GM12878 (cell line): ENCODE results near the gene FOXA1. TPM values are rescaled to one million over a fixed set of nuclear protein-coding genes. Genes with fewer than 3 reads are reported as not detected.

Source experiments
- ATAC-seq: fragments of 200-7000 bp; cut with Tn5 transposase; 3 replicates; pipeline ENCODE4 v1.9.1; 2020; ENCODE audit warnings: mild to moderate bottlenecking, moderate library complexity
- BruUV-seq: library from RNA; stranded (reverse); fragments of 400-500 nt; replicated peaks from 2 replicates; lab custom pipeline; 2021; lab: Mats Ljungman, UMichigan
- CTCF ChIA-PET: fragments of 300-600 bp; sonication (Branson Sonifier 250); formaldehyde crosslinking; extraction: SDS; loops from one replicate; lab custom pipeline; 2021; ENCODE audit warnings: inconsistent platforms; lab: Yijun Ruan, JAX
- POLR2A ChIA-PET: fragments of 350-600 bp; formaldehyde crosslinking; extraction: SDS; loops from one replicate; lab custom pipeline; 2021; ENCODE audit warnings: inconsistent platforms; lab: Charles Lee
- RAD21 ChIA-PET: fragments of 300-600 bp; sonication (Branson Sonifier 250); formaldehyde crosslinking; loops from one replicate; lab custom pipeline; 2023; ENCODE audit warnings: antibody characterized with exemption; ENCODE audit not compliant: unreplicated experiment; lab: Charles Lee
- SMC1A ChIA-PET: fragments of 300-600 bp; sonication (Branson Sonifier 250); formaldehyde crosslinking; loops from one replicate; lab custom pipeline; 2023; ENCODE audit not compliant: unreplicated experiment, uncharacterized antibody; lab: Charles Lee
- DNase-seq: peaks from one replicate; pipeline ENCODE4 v3.0.0-alpha.2; 2011; ENCODE audit warnings: low read depth, low spot score
- FAIRE-seq: peaks from 3 replicates; lab custom pipeline; 2011; peaks lifted over from hg19 to GRCh38; lab: Jason Lieb, UNC
- H2AFZ ChIP-seq: 2 replicates; pipeline ENCODE4 v1.6.0; 2011; ENCODE audit warnings: low read depth, low read length, control low read depth; ENCODE audit not compliant: control insufficient read depth
- H3K27ac ChIP-seq: 2 replicates; pipeline ENCODE4 v1.5.1; 2011; ENCODE audit warnings: control low read depth; ENCODE audit not compliant: control insufficient read depth, insufficient read depth
- H3K27me3 ChIP-seq, 2 experiments: replicated peaks in 1 of 2; 2 replicates each; pipeline versions ENCODE4 v1.6.0 to v1.6.1; 2011; ENCODE audit warnings: low read length in 1 of 2; ENCODE audit not compliant: control insufficient read depth in 2 of 2, insufficient read depth in 2 of 2
- H3K36me3 ChIP-seq, 2 experiments: 2 replicates each; pipeline ENCODE4 v1.5.1; 2011; ENCODE audit warnings: low read length in 1 of 2; ENCODE audit not compliant: control insufficient read depth in 2 of 2, insufficient read depth in 2 of 2
- H3K4me1 ChIP-seq: 2 replicates; pipeline ENCODE4 v1.6.1; 2011; ENCODE audit warnings: mild to moderate bottlenecking, low read length, moderate library complexity, mixed read lengths; ENCODE audit not compliant: control insufficient read depth, insufficient read depth
- H3K4me2 ChIP-seq: 2 replicates; pipeline ENCODE4 v1.6.0; 2011; ENCODE audit warnings: control low read depth; ENCODE audit not compliant: control insufficient read depth, insufficient read depth
- H3K4me3 ChIP-seq: fragments of 200-600 bp; sonication (generic); 2 replicates; pipeline ENCODE4 v1.5.1; 2016
- H3K79me2 ChIP-seq: 2 replicates; pipeline ENCODE4 v1.6.0; 2011; ENCODE audit warnings: low read length; ENCODE audit not compliant: control insufficient read depth, insufficient read depth
- H3K9ac ChIP-seq: 2 replicates; pipeline ENCODE4 v1.8.0; 2011; ENCODE audit warnings: low read length, control low read depth, mixed read lengths; ENCODE audit not compliant: control insufficient read depth, insufficient read depth
- H3K9me3 ChIP-seq: replicated peaks from 3 replicates; pipeline ENCODE4 v1.5.1; 2011; ENCODE audit warnings: mild to moderate bottlenecking, low read length; ENCODE audit not compliant: control insufficient read depth, insufficient read depth
- H4K20me1 ChIP-seq: 2 replicates; pipeline ENCODE4 v1.6.0; 2011; ENCODE audit not compliant: control insufficient read depth, insufficient read depth
- EGR1 ChIP-seq, 2 experiments: IDR thresholded peaks; 1 replicate in 1 of 2; 2 replicates in 1 of 2; pipeline ENCODE4 v1.6.1; 2011 to 2012; ENCODE audit warnings: low read depth in 2 of 2, low read length in 2 of 2, borderline replicate concordance in 1 of 2, mild to moderate bottlenecking in 1 of 2, moderate library complexity in 1 of 2
- ESRRA ChIP-seq: IDR thresholded peaks from 2 replicates; pipeline ENCODE4 v1.6.1; 2012; ENCODE audit warnings: mild to moderate bottlenecking, low read length, improper control_type of control experiment
- IRF4 ChIP-seq: IDR thresholded peaks from 2 replicates; pipeline ENCODE4 v1.6.1; 2011; ENCODE audit warnings: low read depth, low read length
- in situ Hi-C: fragments of 300-500 bp; cut with MboI; formaldehyde crosslinking; loops from 9 replicates; pipeline ENCODE4 v1.14.3; 2018; ENCODE audit warnings: mixed read lengths
- intact Hi-C: fragments of 100-400 bp; cut with micrococcal nuclease; formaldehyde crosslinking; loops from one replicate; pipeline ENCODE4 v1.14.2; 2022; ENCODE audit not compliant: unreplicated experiment
- polyA plus RNA-seq, 11 experiments: library from polyadenylated mRNA; depleted of rRNA in 4 of 11; unstranded in 6 of 11; stranded (reverse) in 5 of 11; fragments of >200 nt; fragmentation: Nextera tagmentation in 4 of 11; fragmentation: Illumina TruSeq in 1 of 11; extraction: Ambion mirVana in 4 of 11; extraction: Trizol in 1 of 11; gene quantifications; 1 replicate in 1 of 11; 2 replicates in 10 of 11; pipeline versions ENCODE4 v1.2.1 to v1.2.3, GENCODE V29; 2011 to 2016; ENCODE audit warnings: inconsistent platforms in 2 of 11, missing spikeins in 2 of 11, low read depth in 1 of 11
- total RNA-seq, 4 experiments: library from RNA; depleted of rRNA in 3 of 4; stranded (reverse); fragments of >200 nt in 3 of 4; fragmentation: Illumina TruSeq in 1 of 4; extraction: Trizol in 1 of 4; gene quantifications; 2 replicates each; pipeline versions ENCODE4 v1.2.1 to v1.2.3, GENCODE V29; 2013 to 2021
- TF ChIP-seq, protein P1 (sequence below): fragments of 450-650 bp; formaldehyde crosslinking; IDR thresholded peaks from 2 replicates; pipeline ENCODE4 v1.5.0; 2022; ENCODE audit warnings: mild to moderate bottlenecking, missing genetic modification characterization
- TF ChIP-seq, protein P2 (sequence below): IDR thresholded peaks from 2 replicates; pipeline ENCODE4 v1.6.1; 2012; ENCODE audit warnings: low read depth, low read length, improper control_type of control experiment

FOXA1 gene
- total and polyA plus RNA-seq, 10 of the 15 experiments (the other 5 are each of a cell fraction or from before 2014, with no cell fraction given), result 0.03 to 0.18 (median 0.06) TPM; not detected in 7

DNA sequence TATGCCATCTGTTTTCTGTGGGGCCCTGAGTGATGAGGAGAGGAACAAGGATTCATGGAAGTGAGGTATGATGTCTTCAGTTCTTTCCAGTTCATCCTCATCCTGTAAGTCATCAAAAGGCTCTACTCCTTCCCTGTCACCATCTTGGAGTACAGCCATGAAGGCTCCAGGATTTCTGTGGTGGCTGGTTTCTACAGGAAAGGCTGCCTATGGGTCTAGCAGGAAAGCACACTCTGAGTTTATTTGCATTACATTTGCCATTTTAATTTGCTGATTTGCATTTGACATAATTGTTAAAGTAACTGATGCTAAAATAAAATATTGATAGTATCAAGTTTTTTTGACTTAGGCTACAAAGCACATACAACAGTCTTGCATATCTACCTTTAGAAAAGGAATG lies 11.6 kb upstream of the FOXA1 start:
- H3K4me1 ChIP-seq, result no peaks in the 10 kb centered on the region
- SMC1A ChIA-PET, result no interaction called here
- H3K9ac ChIP-seq, result no peak overlapping the region
- H3K27me3 ChIP-seq, result no peaks in the 10 kb centered on the region
- RAD21 ChIA-PET, result no interaction called here
- no peak overlapping the region for H3K4me2 ChIP-seq
- no peaks in the 10 kb centered on the region for H3K79me2 ChIP-seq
- intact Hi-C loops (no loop called here), in situ Hi-C loops (no loop called here)
- no peak overlapping the region for H3K27ac ChIP-seq
- no peaks in the 10 kb centered on the region; the same call in 2 of the 3 replicates for H3K9me3 ChIP-seq
- CTCF ChIA-PET, result no interaction called here
- no peaks in the 10 kb centered on the region for H3K36me3 ChIP-seq
- H3K4me3 ChIP-seq, result no peak overlapping the region
- TF ChIP-seq IRF4, result no peak
- TF ChIP-seq EGR1 (IDR thresholded peaks at IDR 0.05; ENCODE audit: borderline replicate concordance in 1 of 2, low read depth in 2 of 2, low read length in 2 of 2), result no peak
- TF ChIP-seq, protein P1, sequence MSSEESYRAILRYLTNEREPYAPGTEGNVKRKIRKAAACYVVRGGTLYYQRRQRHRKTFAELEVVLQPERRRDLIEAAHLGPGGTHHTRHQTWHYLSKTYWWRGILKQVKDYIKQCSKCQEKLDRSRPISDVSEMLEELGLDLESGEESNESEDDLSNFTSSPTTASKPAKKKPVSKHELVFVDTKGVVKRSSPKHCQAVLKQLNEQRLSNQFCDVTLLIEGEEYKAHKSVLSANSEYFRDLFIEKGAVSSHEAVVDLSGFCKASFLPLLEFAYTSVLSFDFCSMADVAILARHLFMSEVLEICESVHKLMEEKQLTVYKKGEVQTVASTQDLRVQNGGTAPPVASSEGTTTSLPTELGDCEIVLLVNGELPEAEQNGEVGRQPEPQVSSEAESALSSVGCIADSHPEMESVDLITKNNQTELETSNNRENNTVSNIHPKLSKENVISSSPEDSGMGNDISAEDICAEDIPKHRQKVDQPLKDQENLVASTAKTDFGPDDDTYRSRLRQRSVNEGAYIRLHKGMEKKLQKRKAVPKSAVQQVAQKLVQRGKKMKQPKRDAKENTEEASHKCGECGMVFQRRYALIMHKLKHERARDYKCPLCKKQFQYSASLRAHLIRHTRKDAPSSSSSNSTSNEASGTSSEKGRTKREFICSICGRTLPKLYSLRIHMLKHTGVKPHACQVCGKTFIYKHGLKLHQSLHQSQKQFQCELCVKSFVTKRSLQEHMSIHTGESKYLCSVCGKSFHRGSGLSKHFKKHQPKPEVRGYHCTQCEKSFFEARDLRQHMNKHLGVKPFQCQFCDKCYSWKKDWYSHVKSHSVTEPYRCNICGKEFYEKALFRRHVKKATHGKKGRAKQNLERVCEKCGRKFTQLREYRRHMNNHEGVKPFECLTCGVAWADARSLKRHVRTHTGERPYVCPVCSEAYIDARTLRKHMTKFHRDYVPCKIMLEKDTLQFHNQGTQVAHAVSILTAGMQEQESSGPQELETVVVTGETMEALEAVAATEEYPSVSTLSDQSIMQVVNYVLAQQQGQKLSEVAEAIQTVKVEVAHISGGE (CRISPR knock-in tag), result no peak
- TF ChIP-seq, protein P2, sequence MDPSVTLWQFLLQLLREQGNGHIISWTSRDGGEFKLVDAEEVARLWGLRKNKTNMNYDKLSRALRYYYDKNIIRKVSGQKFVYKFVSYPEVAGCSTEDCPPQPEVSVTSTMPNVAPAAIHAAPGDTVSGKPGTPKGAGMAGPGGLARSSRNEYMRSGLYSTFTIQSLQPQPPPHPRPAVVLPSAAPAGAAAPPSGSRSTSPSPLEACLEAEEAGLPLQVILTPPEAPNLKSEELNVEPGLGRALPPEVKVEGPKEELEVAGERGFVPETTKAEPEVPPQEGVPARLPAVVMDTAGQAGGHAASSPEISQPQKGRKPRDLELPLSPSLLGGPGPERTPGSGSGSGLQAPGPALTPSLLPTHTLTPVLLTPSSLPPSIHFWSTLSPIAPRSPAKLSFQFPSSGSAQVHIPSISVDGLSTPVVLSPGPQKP, result no peak
- TF ChIP-seq ESRRA, result no peak
- no peak for FAIRE-seq
- no peak for ATAC-seq
- DNase-seq, result no peak
- no peak overlapping the region for H2AFZ ChIP-seq
- H4K20me1 ChIP-seq, result no peaks in the 10 kb centered on the region
- BruUV-seq, result no TSS peak
- POLR2A ChIA-PET, result no interaction called here
